ENCODE data around the gene RNF130. TPM values are rescaled to one million over a fixed set of nuclear protein-coding genes. Genes with fewer than 3 reads are reported as not detected.
A peak's percentile ranks its signal among the peaks of the same experiment; 100 is the strongest.

RNF130 gene, protein sequence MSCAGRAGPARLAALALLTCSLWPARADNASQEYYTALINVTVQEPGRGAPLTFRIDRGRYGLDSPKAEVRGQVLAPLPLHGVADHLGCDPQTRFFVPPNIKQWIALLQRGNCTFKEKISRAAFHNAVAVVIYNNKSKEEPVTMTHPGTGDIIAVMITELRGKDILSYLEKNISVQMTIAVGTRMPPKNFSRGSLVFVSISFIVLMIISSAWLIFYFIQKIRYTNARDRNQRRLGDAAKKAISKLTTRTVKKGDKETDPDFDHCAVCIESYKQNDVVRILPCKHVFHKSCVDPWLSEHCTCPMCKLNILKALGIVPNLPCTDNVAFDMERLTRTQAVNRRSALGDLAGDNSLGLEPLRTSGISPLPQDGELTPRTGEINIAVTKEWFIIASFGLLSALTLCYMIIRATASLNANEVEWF
- polyA plus RNA-seq: 48.7 and 62.8 TPM in 2 replicates
- 110 and 143 TPM in 2 replicates for polyA minus RNA-seq

DNA sequence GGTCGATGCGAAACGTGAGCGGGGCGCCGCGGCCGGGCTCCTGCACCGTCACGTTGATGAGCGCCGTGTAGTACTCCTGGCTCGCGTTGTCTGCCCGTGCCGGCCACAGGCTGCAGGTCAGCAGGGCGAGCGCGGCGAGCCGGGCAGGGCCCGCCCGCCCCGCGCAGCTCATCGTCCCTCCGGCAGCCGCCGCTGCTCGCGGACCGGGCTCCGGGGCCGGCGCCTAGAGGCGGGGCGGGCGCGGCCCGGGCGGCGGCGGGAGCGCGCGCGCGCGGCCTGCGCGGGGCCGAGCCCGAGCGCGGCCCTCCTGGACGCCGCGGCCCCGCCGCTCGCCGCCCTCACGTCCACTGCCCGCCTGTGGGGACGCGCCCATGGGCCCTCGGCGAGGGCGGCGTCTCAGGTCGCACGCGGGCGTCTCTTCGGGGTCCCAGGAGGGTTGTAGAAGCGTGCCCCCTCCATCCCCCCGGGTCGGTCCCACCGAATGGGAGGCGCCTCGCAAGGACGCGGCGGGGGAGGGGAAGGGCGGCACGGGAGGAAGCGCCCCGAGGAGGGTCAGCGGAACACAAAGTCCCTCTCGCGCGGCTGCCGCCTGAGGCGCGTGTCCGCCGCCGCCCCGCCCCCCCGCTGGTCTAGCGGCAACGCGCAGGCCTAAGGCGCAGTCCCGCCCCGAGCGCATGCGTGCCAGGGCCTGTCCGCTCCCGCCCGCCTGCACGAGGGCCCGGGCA is at the start of gene RNF130:
Gene RNF130 (minus strand): TSS at position 229 of the 725 bp plus-strand sequence. CDS start 57 bp downstream, at position 172.
- H3K79me2 ChIP-seq (replicated peaks; ENCODE audit: insufficient read depth, low read length): peaks cover 45% of the 10 kb centered on the region
- peak within 1 kb of the TSS; percentile 97 for H3K9ac ChIP-seq (ENCODE audit: low read length)
- H3K36me3 ChIP-seq (ENCODE audit: insufficient read depth, low read length): no peaks in the 10 kb centered on the region
- H3K27ac ChIP-seq (ENCODE audit: low read length): peak within 1 kb of the TSS; percentile 90
- no peaks in the 10 kb centered on the region for H3F3A ChIP-seq (ENCODE audit: insufficient read depth, low read length, poor library complexity, severe bottlenecking)
- no peaks in the 10 kb centered on the region for H3K27me3 ChIP-seq (ENCODE audit: insufficient read depth, low read depth, low read length)
- H3K4me3 ChIP-seq (ENCODE audit: low read length): peak within 1 kb of the TSS; percentile 96
- peak within 1 kb of the TSS; percentile 92 for H2AFZ ChIP-seq (ENCODE audit: low read depth, low read length)
- H3K9me3 ChIP-seq (ENCODE audit: low read length): no peaks in the 10 kb centered on the region
- TF ChIP-seq SMC3 (conservative IDR thresholded peaks at IDR 0.05; ENCODE audit: poor library complexity): peak; percentile 29
- TF ChIP-seq EZH2 (IDR thresholded peaks at IDR 0.05; ENCODE audit: borderline replicate concordance, insufficient read depth, low read length, poor library complexity, severe bottlenecking): no peak
- TF ChIP-seq, protein P1, sequence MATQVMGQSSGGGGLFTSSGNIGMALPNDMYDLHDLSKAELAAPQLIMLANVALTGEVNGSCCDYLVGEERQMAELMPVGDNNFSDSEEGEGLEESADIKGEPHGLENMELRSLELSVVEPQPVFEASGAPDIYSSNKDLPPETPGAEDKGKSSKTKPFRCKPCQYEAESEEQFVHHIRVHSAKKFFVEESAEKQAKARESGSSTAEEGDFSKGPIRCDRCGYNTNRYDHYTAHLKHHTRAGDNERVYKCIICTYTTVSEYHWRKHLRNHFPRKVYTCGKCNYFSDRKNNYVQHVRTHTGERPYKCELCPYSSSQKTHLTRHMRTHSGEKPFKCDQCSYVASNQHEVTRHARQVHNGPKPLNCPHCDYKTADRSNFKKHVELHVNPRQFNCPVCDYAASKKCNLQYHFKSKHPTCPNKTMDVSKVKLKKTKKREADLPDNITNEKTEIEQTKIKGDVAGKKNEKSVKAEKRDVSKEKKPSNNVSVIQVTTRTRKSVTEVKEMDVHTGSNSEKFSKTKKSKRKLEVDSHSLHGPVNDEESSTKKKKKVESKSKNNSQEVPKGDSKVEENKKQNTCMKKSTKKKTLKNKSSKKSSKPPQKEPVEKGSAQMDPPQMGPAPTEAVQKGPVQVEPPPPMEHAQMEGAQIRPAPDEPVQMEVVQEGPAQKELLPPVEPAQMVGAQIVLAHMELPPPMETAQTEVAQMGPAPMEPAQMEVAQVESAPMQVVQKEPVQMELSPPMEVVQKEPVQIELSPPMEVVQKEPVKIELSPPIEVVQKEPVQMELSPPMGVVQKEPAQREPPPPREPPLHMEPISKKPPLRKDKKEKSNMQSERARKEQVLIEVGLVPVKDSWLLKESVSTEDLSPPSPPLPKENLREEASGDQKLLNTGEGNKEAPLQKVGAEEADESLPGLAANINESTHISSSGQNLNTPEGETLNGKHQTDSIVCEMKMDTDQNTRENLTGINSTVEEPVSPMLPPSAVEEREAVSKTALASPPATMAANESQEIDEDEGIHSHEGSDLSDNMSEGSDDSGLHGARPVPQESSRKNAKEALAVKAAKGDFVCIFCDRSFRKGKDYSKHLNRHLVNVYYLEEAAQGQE (IDR thresholded peaks at IDR 0.05; ENCODE audit: borderline replicate concordance): peak; percentile 82
- TF ChIP-seq, protein P2, sequence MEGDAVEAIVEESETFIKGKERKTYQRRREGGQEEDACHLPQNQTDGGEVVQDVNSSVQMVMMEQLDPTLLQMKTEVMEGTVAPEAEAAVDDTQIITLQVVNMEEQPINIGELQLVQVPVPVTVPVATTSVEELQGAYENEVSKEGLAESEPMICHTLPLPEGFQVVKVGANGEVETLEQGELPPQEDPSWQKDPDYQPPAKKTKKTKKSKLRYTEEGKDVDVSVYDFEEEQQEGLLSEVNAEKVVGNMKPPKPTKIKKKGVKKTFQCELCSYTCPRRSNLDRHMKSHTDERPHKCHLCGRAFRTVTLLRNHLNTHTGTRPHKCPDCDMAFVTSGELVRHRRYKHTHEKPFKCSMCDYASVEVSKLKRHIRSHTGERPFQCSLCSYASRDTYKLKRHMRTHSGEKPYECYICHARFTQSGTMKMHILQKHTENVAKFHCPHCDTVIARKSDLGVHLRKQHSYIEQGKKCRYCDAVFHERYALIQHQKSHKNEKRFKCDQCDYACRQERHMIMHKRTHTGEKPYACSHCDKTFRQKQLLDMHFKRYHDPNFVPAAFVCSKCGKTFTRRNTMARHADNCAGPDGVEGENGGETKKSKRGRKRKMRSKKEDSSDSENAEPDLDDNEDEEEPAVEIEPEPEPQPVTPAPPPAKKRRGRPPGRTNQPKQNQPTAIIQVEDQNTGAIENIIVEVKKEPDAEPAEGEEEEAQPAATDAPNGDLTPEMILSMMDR (IDR thresholded peaks at IDR 0.05; ENCODE audit: poor library complexity, severe bottlenecking): peak; percentile 23
- TF ChIP-seq EP300 (conservative IDR thresholded peaks at IDR 0.05; ENCODE audit: poor library complexity, severe bottlenecking): peak; percentile 74
- TF ChIP-seq RAD21 (conservative IDR thresholded peaks at IDR 0.05): peak; percentile 43
- peak; percentile 56 for TF ChIP-seq MXI1 (conservative IDR thresholded peaks at IDR 0.05; ENCODE audit: poor library complexity, severe bottlenecking)
- TF ChIP-seq TAF1 (IDR thresholded peaks at IDR 0.05; ENCODE audit: low read depth): peak; percentile 78
- TF ChIP-seq POLR2AphosphoS5 (IDR thresholded peaks at IDR 0.05): peak; percentile 62
- peak within 1 kb of the TSS; percentile 97 for H3K4me2 ChIP-seq (ENCODE audit: low read length)
- no peaks in the 10 kb centered on the region for H3K9me2 ChIP-seq (ENCODE audit: insufficient read depth, low read length)
- H4K20me1 ChIP-seq (ENCODE audit: insufficient read depth): peaks cover 11% of the 10 kb centered on the region

Data from neural cell (in vitro differentiated cells).